Left forelimb (tissue), 1 donor: Measurements from ENCODE around the gene MEIKIN.

Experiments
- DNase-seq: peaks from one replicate; pipeline ENCODE4 v3.0.0-alpha.2; 2018; ENCODE audit warnings: low spot score

MEIKIN gene, protein sequence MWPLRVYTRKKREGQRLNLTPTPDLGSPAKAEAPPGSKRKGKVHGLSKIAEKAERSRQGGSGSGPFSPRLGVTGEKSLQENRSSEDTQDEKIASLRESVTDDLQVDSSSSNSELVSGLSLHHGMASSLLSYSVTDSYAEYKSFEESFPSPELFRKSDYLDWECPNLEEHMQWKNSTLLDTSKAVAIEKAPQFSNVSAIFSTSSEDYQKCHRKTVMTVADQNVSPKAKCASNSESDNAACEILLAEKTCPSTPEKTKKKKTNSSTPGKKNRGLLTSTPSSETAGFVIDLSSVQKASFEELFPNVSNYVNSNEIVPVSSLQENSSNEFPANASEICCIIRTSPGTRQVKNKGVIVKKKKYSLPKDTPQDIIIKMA

DNA sequence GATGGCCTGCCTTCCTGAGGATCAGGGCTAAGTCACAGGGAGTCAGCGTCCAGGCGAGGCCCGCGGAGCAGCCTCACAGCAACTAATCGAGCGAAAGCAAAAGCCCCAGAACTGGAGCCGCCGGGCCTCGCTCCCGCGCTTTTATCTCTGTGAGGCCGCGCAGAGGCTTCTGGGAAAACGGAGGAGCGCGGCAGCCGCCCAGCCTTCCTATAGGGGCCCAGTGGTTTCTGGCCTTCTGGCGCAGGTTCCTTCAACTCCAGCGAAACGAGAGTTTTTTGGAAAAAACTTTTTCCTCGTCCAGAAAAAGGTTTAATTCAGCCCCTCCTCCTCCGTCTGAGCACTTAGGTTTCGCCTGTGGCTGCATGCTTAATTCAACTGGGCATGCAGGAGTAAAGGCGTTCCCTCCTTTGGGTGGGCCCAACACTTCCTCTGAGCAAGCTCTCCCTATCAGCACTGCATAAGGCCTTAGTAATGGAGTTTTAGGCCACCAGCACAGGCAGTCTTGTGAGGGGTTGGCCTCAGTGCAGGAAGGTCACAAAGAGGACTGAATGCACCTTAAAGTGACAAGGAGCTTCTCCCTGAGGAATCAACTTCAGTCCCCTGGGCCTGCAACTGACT is at the start of gene MEIKIN:
TSS of gene MEIKIN (minus strand) at position 113 of the 618 bp plus-strand sequence. CDS start 158 bp downstream, outside the sequence.
- DNase-seq = no peak

- no peak for DNase-seq
Observed at GRCh38 chr5:131994533-131995226, 49.2 kb upstream of the MEIKIN start.

DNA sequence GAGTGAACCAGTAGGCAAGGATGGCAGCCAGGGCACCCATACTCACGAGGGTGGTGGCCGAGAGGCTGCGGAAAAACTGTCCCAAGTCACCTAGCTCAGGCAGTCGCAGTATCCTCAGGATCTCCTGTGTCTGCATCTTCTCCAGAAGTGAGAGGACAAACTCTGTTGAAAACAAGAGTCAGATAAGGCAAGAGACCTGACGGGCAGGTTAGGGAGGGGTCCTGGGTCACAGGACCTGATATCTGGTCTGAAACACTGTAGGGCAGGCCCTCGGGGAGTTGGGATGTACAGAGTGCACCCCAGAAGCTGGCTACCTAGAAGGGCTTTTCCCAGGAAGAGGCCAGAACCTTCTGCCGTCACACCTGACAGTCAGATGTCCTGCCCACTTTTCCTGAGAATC is 48.6 kb upstream of the MEIKIN start:
- no peak for DNase-seq

DNA sequence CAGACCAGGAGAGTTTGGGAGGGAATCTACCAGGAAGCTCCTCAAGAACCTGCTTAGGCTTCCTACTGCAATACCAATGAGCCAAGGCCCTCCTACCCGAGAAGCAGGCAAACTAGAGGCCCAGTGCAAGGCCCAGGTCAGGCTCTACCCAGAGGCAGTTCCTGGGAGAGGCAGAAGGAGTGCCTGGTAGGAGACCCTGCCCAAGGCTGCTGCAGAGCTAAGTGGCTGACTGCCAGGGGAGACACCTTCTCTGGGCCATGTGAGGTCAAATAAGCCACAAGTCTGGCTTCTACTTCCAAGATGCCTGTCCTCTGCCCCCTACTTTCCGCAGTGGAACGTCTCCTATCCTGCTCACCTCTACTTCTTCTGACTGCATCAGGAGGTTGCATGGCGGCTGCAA is 48.2 kb upstream of the MEIKIN start:
- no peak for DNase-seq

DNA sequence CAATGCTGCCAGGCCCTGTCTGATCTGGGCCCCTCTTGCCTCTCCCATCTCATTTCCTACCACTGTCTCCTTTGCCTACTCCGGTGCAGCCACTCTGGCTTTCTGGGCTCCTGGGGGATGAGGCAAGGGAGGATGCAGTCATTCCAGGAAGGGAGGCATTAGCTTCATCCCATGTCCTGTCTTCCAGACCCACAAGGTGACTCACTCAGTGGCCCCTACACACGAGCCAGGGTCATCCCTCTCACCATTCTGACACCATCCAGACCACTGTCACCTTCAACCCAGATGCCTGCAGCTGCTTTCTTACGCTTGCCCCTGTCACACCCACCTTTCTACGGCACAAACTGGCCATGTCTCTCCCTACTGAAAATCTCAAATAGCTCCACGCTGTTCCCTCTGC is 46.9 kb upstream of the MEIKIN start:
- no peak for DNase-seq

DNA sequence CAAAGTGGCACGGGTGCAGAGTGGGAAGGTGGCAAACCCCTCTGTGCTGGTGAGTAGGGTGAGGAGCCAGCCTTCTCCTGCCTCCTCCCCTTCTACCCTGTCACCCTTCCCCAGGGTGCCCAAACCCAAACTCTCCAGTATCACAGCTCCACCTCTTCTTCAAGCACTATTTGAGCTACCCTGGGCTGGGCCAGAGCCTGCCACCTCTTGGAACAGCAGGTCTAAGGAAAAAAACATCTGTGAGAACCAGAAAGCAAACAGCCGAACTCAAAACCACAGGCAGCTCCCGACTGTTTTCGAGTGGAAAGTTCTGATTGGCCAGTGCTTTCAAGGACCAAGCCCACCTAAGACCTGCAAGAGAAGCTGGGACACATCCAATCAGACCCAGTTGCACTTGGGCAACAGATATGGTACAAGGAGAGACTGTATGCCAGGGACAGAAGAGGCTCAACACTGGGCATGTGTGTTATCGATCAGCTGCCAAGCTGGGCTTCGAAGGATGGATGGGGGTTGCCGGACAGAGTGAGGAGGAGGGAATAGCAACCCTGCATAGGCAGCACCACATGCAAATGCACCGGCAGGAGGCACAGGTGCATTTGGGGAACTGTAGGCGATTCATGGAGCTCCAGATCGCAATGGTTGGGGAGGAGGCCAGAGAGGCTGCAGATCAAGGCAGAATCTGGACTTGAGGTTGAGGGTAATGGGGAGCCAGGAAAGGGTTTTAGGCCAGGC is 46.3 kb upstream of the MEIKIN start:
- no peak for DNase-seq

GRCh38 chr5:131990716-131991115 is 45.3 kb upstream of the MEIKIN start:
- DNase-seq = no peak

DNA sequence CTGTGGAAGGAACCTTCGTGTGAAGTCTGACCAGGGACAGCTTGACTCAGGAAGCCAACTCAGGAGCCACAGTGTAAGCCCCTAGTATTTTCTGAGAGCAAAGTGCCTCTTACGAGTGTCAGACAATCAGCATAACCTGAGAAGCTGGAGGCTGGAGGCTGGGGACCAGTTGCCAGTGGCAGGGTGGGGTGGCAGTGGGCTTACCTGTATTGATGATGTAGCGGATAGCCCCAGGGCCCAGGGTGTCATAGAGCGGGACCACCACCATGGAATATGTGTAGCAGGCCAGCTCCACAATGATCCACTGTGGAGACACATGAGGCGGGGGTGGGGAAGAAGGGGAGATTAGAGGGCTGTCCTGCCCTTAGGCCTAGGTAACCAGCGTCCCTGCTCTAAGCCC is 43.1 kb upstream of the MEIKIN start:
- DNase-seq = no peak

DNA sequence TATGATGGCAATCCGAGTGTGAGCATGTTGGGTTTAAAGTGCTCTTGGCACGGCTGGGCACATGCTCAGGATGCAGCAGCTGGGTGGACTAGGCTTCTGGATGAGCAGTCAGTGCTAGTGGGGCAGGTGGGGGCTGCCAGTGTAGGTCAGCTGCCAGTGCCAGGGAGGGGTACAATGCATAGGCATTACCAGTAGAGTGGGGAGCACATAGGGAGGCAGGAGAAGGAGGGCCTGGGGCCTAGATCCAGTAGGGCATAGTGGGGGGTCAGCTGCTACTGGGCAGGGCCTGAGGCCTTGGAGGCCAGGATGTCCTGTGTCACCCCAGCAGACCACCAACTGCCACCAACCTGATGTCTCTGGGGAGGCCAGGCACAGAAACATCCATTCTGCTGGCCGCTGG is 41.8 kb upstream of the MEIKIN start:
- no peak for DNase-seq

DNA sequence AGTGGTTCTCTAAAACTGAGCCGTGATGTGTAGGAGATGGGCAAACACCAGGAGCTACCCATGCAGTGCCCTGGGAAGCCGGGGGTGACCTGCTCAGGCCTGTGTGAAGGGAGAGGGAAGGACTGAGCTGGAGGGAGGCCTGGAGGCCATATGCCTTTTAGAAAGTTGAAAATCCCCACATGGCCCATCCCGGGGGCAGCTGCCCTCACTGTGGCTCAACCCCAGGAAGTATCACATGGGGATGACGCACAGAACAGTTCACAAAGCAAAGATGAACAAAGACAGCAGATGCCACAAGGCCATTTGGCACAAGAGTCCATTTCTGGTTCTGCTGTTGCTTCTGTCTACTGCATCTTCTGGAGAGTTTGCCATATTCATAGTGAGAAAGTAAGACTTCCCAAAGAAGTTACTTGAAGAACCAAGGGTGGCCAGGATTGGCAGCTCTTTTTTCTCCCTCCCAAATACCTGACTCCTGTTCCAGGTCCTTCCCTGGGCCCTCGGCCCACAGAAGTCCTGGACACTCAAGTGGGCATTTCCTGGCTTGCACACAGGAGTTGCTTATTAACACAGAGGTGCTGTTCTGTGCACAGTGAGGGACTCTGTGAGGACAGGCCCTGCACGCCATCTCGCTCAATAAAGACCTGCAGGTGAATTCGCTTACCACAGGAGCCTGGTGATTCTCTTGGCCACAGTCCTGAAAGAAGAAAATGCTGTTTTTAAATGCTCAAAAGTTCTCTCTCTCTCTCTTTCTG is 40.9 kb upstream of the MEIKIN start:
- no peak for DNase-seq

DNA sequence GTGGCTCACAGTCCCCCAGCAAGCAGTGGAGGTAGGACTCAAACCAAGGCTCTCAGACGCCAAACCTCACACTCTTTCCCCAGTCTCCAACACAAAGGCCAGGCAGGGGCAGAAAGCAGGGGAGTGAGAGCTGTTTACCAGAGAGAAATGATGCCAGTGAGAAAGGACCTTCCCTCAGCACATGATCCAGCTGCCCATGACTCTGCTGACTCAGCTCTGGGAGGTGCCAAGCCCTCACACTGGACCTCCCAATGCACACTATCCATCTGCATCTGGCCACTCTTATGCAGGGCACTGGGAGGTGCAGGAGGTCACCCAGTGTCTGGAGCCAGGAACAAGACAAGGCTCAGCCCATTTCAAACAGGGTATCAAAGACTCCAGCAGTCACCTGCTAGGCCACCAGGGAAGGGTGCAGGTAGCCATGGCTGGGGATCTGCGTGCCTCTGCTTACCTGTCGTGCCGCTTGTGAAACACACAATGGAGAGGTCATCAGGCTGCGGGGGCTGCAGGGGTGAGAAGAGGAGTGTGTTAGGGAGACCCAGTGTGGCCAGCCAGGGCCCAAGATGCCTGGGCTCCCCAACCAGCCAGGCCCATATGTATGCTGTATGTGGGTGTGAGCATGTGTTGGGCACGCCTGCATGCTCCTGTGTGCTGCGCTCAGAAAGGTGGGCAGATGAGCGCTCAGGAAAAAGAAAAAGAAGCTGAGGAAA is 39.6 kb upstream of the MEIKIN start:
- DNase-seq = no peak

- DNase-seq = no peak
Observed at GRCh38 chr5:131983244-131983771, 37.8 kb upstream of the MEIKIN start.

GRCh38 chr5:131981516-131981915 is 36.1 kb upstream of the MEIKIN start:
- no peak for DNase-seq

DNA sequence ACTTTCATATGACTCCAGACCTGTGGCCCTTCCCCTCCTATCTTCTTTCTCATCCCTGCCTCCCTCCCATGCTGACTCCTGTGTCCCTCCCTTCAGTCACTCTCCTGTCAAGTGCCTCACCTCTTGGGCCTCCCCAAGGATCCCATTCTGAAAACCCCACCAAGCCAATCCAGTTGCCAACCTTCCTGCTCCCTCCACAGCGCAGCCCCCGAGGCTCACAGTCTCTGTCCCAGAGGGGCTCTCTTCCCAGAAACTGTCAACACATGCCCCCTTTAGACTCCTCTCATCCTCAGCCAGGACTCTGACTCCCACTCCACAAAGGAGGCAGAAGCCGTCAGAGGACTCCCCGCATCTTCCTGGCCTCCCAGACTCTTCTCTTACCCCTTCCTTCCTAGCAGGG is 35.2 kb upstream of the MEIKIN start:
- DNase-seq = no peak

- DNase-seq = peak; percentile 17
Observed at GRCh38 chr5:131979816-131980215, 34.4 kb upstream of the MEIKIN start.

DNA sequence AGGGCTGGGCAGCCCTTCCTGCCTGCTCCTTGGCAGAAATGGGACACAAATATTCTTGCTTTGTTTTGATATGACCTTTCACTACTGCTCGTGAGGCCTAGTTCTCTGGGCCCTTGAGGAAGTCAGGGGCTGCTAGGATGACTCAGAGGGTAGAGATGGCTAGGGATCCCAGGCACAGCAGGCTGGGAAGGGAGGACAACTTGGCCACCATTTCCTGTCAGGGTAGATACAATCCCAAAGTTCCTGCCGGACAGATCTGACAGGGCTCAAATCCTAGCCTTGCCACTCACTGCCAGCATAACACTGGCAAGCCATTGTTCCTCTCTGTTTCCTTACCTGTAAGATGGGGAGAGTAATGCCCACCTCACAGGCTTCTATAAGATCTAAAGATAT is 31.7 kb upstream of the MEIKIN start:
- DNase-seq = no peak

DNA sequence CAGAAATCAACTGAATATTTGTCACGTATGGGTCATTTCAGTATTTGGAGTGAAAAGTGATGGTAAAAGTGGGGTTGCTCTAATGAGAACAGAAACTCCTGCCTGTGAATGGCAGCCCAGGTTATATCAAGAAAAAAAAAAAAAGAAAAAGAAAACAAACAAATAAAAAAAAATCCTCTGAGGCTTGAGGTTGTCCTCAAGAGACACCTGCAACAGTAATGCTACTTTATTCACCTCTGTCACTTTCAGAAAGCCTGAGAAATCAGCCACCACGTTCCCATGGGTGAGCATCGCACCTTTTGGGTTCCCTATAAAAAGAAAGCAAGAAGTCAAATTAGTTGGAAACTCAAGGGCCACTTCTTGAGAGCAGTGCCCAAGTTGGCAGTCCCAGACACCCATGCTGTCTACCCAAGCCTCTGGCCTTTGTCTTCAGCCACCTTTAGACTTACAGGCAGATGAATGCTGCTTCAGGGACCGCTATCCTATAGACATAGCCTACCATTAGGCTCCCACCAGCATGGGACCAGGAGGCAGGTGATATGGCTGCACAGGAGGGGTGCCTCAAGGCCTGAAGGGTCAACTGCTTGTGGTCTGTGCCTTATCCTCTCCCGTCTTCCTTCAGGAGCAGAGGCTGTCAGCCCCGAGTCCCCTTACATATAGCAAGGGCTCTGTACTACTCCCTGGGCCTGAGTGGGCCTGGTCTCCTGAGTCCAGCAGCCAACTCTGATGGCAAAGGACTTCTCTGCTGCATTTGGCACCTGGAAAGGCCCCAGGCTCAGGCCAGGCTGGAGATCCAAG is 31.1 kb upstream of the MEIKIN start:
- DNase-seq = no peak

- no peak for DNase-seq
Observed at GRCh38 chr5:131974956-131975726, 29.7 kb upstream of the MEIKIN start.

- DNase-seq = no peak
Observed at GRCh38 chr5:131974622-131974955, 29.1 kb upstream of the MEIKIN start.
